ENCODE results near the gene TAF4. TPM values are rescaled to one million over a fixed set of nuclear protein-coding genes. Genes with fewer than 3 reads are reported as not detected.

The TAF4 gene
- total and polyA plus RNA-seq, 2 donors (not counting 1 experiment from before 2014, with no cell fraction given) = 2.6 to 3.0 TPM

DNA sequence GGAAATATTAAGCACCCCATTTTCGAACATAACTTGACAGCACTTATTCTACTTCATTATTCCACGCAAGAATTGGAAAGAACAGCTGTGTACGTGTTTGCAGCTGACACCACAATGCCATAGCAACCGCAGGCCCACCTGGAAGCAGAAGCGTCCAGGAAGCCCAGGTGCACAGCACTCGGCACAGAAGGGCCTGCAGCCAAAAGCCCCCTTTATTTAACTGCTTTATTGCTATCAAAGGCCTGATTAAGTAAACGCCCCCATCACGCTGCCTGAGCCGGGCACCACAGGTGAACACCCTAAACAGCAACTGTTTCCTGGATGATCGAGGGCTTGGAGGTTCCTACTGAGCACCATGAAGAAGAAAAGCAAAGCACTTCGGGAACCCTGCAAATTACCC lies 6.3 kb downstream of the TAF4 start:
- no peak for DNase-seq (ENCODE audit: low read depth in 2 of 2)
- H3K4me2 ChIP-seq (ENCODE audit: extremely low read depth, insufficient read depth, low read length) = no peak overlapping the region

GRCh38 chr20:62058941-62059340 lies 6.7 kb downstream of the TAF4 start:
- H4K20me1 ChIP-seq (ENCODE audit: control insufficient read depth, extremely low read depth, insufficient read depth, low read length) = no peaks in the 10 kb centered on the region

More for the DNA sequence above, 6.3 kb downstream of the TAF4 start:
- Histone ChIP-seq H3K27ac (ENCODE audit: insufficient read depth, low read length) (no peak overlapping the region), H3K9me3 (ENCODE audit: control insufficient read depth, insufficient read depth, low read depth, low read length) (no peaks in the 10 kb centered on the region), H2AFZ (ENCODE audit: low read length) (no peak overlapping the region), H3K9ac (ENCODE audit: insufficient read depth, low read length) (no peak overlapping the region), H3K79me2 (ENCODE audit: control insufficient read depth, insufficient read depth, low read length) (peaks cover 44% of the 10 kb centered on the region), H3K4me1 (ENCODE audit: control insufficient read depth, extremely low read depth, insufficient read depth, low read length) (peaks cover 9% of the 10 kb centered on the region), H3K4me3 (replicated peaks in 1 of 4; ENCODE audit: control extremely low read depth in 1 of 4, insufficient read depth in 1 of 4, low read depth in 3 of 4, low read length in 4 of 4) (no peak overlapping the region), H3K36me3 (ENCODE audit: control insufficient read depth, insufficient read depth, low read length) (no peaks in the 10 kb centered on the region), H3K27me3 (ENCODE audit: control insufficient read depth, insufficient read depth, low read length) (no peaks in the 10 kb centered on the region), H4K20me1 (ENCODE audit: control insufficient read depth, extremely low read depth, insufficient read depth, low read length) (no peaks in the 10 kb centered on the region)
- TF ChIP-seq EZH2 (IDR thresholded peaks at IDR 0.05; ENCODE audit: low read length, missing control alignments) = no peak
- TF ChIP-seq, protein P1, sequence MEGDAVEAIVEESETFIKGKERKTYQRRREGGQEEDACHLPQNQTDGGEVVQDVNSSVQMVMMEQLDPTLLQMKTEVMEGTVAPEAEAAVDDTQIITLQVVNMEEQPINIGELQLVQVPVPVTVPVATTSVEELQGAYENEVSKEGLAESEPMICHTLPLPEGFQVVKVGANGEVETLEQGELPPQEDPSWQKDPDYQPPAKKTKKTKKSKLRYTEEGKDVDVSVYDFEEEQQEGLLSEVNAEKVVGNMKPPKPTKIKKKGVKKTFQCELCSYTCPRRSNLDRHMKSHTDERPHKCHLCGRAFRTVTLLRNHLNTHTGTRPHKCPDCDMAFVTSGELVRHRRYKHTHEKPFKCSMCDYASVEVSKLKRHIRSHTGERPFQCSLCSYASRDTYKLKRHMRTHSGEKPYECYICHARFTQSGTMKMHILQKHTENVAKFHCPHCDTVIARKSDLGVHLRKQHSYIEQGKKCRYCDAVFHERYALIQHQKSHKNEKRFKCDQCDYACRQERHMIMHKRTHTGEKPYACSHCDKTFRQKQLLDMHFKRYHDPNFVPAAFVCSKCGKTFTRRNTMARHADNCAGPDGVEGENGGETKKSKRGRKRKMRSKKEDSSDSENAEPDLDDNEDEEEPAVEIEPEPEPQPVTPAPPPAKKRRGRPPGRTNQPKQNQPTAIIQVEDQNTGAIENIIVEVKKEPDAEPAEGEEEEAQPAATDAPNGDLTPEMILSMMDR (conservative IDR thresholded peaks at IDR 0.05 in 1 of 2, IDR thresholded peaks at IDR 0.05 in 1 of 2; ENCODE audit: low read depth in 1 of 2, low read length in 2 of 2) = no peak

DNA sequence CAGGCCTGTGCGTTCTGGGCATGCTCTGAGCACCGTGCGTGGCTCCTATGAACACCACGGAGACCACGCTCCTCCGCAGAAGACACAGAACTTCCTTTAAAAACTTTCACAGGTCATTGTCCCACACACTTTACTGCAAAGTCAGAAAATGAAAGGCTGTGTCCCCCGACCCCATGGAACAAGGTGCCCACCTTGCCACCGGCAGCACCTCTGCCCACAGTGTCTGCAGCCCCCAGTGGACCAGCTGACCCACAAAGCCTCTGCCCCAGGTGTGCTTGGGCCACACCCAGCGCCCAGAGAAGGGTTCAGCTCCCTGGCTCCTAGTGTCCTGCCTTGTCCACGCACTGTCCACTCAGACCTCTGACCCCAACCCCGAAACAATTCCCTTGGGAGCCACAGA lies 8.7 kb downstream of the TAF4 start:
- no peaks in the 10 kb centered on the region for H4K20me1 ChIP-seq (ENCODE audit: control insufficient read depth, extremely low read depth, insufficient read depth, low read length)
- peaks cover 38% of the 10 kb centered on the region for H3K79me2 ChIP-seq (ENCODE audit: control insufficient read depth, insufficient read depth, low read length)
- H3K9ac ChIP-seq (ENCODE audit: insufficient read depth, low read length) = no peak overlapping the region

More at GRCh38 chr20:62058941-62059340, 6.7 kb downstream of the TAF4 start:
- no peaks in the 10 kb centered on the region for H3K9me3 ChIP-seq (ENCODE audit: control insufficient read depth, insufficient read depth, low read depth, low read length)
- no peaks in the 10 kb centered on the region for H3K36me3 ChIP-seq (ENCODE audit: control insufficient read depth, insufficient read depth, low read length)
- TF ChIP-seq, protein P1 (conservative IDR thresholded peaks at IDR 0.05 in 1 of 2, IDR thresholded peaks at IDR 0.05 in 1 of 2; ENCODE audit: low read depth in 1 of 2, low read length in 2 of 2) = no peak
- TF ChIP-seq EZH2 (IDR thresholded peaks at IDR 0.05; ENCODE audit: low read length, missing control alignments) = no peak
- H3K4me3 ChIP-seq (replicated peaks in 1 of 4; ENCODE audit: control extremely low read depth in 1 of 4, insufficient read depth in 1 of 4, low read depth in 3 of 4, low read length in 4 of 4) = no peak overlapping the region
- no peak overlapping the region for H2AFZ ChIP-seq (ENCODE audit: low read length)
- H3K79me2 ChIP-seq (ENCODE audit: control insufficient read depth, insufficient read depth, low read length) = peaks cover 43% of the 10 kb centered on the region
- H3K9ac ChIP-seq (ENCODE audit: insufficient read depth, low read length) = no peak overlapping the region
- peaks cover 9% of the 10 kb centered on the region for H3K4me1 ChIP-seq (ENCODE audit: control insufficient read depth, extremely low read depth, insufficient read depth, low read length)
- DNase-seq (ENCODE audit: low read depth in 2 of 2) = no peak
- no peak overlapping the region for H3K4me2 ChIP-seq (ENCODE audit: extremely low read depth, insufficient read depth, low read length)
- H3K27me3 ChIP-seq (ENCODE audit: control insufficient read depth, insufficient read depth, low read length) = no peaks in the 10 kb centered on the region
- H3K27ac ChIP-seq (ENCODE audit: insufficient read depth, low read length) = no peak overlapping the region

More for the DNA sequence above, 8.7 kb downstream of the TAF4 start:
- Histone ChIP-seq H3K27ac (ENCODE audit: insufficient read depth, low read length) (no peak overlapping the region), H3K27me3 (ENCODE audit: control insufficient read depth, insufficient read depth, low read length) (no peaks in the 10 kb centered on the region), H3K4me3 (replicated peaks in 1 of 4; ENCODE audit: control extremely low read depth in 1 of 4, insufficient read depth in 1 of 4, low read depth in 3 of 4, low read length in 4 of 4) (no peak overlapping the region), H3K4me2 (ENCODE audit: extremely low read depth, insufficient read depth, low read length) (no peak overlapping the region), H3K4me1 (ENCODE audit: control insufficient read depth, extremely low read depth, insufficient read depth, low read length) (no peaks in the 10 kb centered on the region), H2AFZ (ENCODE audit: low read length) (no peak overlapping the region), H3K36me3 (ENCODE audit: control insufficient read depth, insufficient read depth, low read length) (no peaks in the 10 kb centered on the region), H3K9me3 (ENCODE audit: control insufficient read depth, insufficient read depth, low read depth, low read length) (no peaks in the 10 kb centered on the region)
- no peak for DNase-seq (ENCODE audit: low read depth in 2 of 2)
- TF ChIP-seq, protein P1 (conservative IDR thresholded peaks at IDR 0.05 in 1 of 2, IDR thresholded peaks at IDR 0.05 in 1 of 2; ENCODE audit: low read depth in 1 of 2, low read length in 2 of 2) = no peak
- no peak for TF ChIP-seq EZH2 (IDR thresholded peaks at IDR 0.05; ENCODE audit: low read length, missing control alignments)

Data from fibroblast of lung (primary cell).